ENCODE measurements around the gene PADI2. TPM values are rescaled to one million over a fixed set of nuclear protein-coding genes. Genes with fewer than 3 reads are reported as not detected.

Gene PADI2
- total RNA-seq, 2 donors from 2014 or later = 0.27 to 2.3 TPM

DNA sequence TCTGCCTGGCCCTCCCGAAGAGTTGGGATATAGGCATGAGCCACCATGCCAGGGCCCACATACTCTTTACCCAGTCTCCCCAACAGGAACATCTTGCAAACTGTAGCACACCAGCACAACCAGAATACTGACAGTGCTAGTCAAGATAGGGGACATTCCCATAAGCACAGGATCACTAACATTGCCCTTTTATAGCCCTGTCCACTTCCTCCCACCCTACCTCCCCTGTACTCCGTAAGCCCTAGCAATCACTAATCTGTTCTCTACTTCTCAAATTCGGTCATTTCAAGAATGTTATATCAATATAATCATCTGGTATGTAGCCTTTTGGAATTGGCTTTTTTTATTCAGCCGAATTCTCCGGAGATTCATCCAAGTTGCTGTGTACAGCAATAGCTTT lies 71.3 kb downstream of the PADI2 start:
- H3K27ac ChIP-seq = no peak overlapping the region
- H3K9me3 ChIP-seq = no peaks in the 10 kb centered on the region
- no peak overlapping the region for H3K4me3 ChIP-seq
- DNase-seq (ENCODE audit: low spot score) (no peak), ATAC-seq (ENCODE audit: insufficient number of reproducible peaks, low FRiP score, low read depth) (no peak)
- no peaks in the 10 kb centered on the region for H3K27me3 ChIP-seq (replicated peaks; ENCODE audit: insufficient read depth)
- TF ChIP-seq, protein P1, sequence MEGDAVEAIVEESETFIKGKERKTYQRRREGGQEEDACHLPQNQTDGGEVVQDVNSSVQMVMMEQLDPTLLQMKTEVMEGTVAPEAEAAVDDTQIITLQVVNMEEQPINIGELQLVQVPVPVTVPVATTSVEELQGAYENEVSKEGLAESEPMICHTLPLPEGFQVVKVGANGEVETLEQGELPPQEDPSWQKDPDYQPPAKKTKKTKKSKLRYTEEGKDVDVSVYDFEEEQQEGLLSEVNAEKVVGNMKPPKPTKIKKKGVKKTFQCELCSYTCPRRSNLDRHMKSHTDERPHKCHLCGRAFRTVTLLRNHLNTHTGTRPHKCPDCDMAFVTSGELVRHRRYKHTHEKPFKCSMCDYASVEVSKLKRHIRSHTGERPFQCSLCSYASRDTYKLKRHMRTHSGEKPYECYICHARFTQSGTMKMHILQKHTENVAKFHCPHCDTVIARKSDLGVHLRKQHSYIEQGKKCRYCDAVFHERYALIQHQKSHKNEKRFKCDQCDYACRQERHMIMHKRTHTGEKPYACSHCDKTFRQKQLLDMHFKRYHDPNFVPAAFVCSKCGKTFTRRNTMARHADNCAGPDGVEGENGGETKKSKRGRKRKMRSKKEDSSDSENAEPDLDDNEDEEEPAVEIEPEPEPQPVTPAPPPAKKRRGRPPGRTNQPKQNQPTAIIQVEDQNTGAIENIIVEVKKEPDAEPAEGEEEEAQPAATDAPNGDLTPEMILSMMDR (IDR thresholded peaks at IDR 0.05) = no peak
- H3K4me1 ChIP-seq (ENCODE audit: control insufficient read depth in 1 of 2, low read depth in 2 of 2) = peaks cover 21 to 25% of the 10 kb centered on the region in 2 donors
- H3K36me3 ChIP-seq = peaks cover 22% of the 10 kb centered on the region

DNA sequence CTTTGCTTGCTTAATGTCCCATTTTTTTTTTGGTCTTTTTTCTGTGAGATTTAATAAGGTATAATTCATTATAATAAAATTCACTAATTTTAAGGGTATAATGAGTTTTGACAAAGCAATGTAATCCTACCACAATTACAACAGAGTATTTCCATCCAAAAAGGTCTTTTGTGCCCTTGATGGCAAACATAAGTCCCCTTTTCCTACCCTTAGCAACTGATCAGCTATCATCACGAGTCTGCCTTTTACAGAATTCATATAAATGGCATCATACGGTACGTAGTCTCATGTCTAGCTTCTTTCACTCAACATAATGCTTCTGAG lies 73.0 kb downstream of the PADI2 start:
- TF ChIP-seq, protein P1 (IDR thresholded peaks at IDR 0.05) = no peak
- H3K9me3 ChIP-seq = no peaks in the 10 kb centered on the region
- no peak overlapping the region for H3K27ac ChIP-seq
- DNase-seq (ENCODE audit: low spot score) (no peak), ATAC-seq (ENCODE audit: insufficient number of reproducible peaks, low FRiP score, low read depth) (no peak)
- no peaks in the 10 kb centered on the region for H3K27me3 ChIP-seq (replicated peaks; ENCODE audit: insufficient read depth)
- H3K36me3 ChIP-seq = peaks cover 33% of the 10 kb centered on the region
- H3K4me3 ChIP-seq = no peak overlapping the region
- H3K4me1 ChIP-seq (ENCODE audit: control insufficient read depth in 1 of 2, low read depth in 2 of 2) = peaks cover 10 to 12% of the 10 kb centered on the region in 2 donors

DNA sequence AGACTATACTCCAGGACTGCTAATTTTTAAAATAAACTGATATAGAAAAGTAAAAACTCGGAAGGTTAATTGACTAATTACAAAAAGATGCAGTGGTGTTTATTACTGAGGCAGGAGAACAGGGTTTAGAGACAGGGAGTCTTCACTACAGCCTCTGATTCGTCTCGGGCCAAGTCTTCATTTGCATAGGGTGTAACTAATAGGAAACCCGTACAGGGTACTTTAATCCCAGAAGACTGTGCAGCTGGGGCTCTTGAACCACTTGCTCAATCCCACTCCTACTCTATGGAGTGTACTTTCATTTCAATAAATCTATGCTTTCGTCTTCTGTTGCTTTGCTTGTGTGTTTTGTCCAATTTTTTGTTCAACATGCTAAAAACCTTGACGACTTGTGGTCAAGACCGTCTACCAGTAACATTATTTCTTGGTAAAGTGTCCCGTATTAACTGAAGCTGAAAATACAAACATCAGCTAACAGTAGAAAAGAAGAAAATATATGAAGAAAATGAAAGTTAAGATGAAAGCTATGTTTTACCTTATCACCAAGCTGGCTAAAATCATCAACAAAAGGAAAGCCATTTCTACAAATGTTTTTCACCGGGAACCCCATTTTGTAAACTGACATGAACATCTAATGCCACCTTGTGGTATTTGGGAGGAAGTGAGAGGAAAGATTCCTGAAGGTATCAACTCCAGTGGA lies 73.5 kb downstream of the PADI2 start:
- Histone ChIP-seq H3K4me3 (peak overlapping the region; percentile 61), H3K27ac (peak overlapping the region in 1 of 2 donors; percentile 25), H3K27me3 (replicated peaks; ENCODE audit: insufficient read depth) (no peaks in the 10 kb centered on the region), H3K9me3 (no peaks in the 10 kb centered on the region), H3K36me3 (peaks cover 37% of the 10 kb centered on the region), H3K4me1 (ENCODE audit: control insufficient read depth in 1 of 2, low read depth in 2 of 2) (peaks cover 7 to 8% of the 10 kb centered on the region in 2 donors)
- ATAC-seq (ENCODE audit: insufficient number of reproducible peaks, low FRiP score, low read depth) (no peak), DNase-seq (ENCODE audit: low spot score) (no peak)
- TF ChIP-seq, protein P1 (IDR thresholded peaks at IDR 0.05) = peak; percentile 76

DNA sequence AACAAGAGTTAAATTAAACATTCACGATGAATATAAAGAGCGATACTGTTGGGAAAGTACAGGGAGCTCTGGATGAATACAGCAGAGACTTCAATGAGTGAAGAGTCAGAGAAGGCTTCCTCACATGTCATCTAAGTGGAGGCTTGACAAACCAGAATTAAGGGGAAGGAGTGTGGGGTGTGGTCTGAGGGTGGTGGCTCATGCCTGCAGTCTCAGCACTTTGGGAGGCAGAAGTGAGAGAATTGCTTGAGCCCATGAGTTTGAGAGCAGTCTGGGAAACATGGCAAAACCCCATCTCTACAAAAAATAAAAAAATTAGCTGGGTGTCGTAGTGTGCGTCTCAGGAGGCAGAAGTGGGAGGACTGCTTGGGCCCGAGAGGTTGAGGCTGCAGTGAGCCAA lies 74.1 kb downstream of the PADI2 start:
- TF ChIP-seq, protein P1 (IDR thresholded peaks at IDR 0.05) = no peak
- DNase-seq (ENCODE audit: low spot score) (no peak), ATAC-seq (ENCODE audit: insufficient number of reproducible peaks, low FRiP score, low read depth) (no peak)
- H3K27me3 ChIP-seq (replicated peaks; ENCODE audit: insufficient read depth) = no peaks in the 10 kb centered on the region
- H3K9me3 ChIP-seq = no peaks in the 10 kb centered on the region
- H3K4me1 ChIP-seq (ENCODE audit: control insufficient read depth in 1 of 2, low read depth in 2 of 2) = peaks cover 7 to 8% of the 10 kb centered on the region in 2 donors
- H3K27ac ChIP-seq = no peak overlapping the region
- no peak overlapping the region for H3K4me3 ChIP-seq
- H3K36me3 ChIP-seq = peaks cover 42% of the 10 kb centered on the region

DNA sequence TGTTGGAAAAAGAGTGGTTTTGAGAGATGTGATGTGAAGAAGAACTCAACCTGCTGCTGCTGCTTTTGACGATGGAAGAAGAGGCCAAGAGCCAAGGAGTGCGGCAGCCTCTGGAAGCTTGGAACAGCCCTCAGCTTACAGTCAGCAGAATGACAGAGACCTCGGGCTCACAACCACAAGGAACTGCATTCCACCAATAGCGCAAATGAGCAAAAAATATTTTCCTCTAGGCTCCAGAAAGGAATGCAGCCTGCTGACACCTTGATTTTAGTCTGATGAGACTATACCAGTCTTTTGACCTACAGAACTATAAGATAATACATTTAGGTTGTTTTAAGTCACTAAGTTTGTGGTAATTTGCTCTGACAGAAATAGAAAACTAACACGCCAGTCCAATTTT lies 75.6 kb downstream of the PADI2 start:
- DNase-seq (ENCODE audit: low spot score) (no peak), ATAC-seq (ENCODE audit: insufficient number of reproducible peaks, low FRiP score, low read depth) (no peak)
- no peak overlapping the region for H3K27ac ChIP-seq
- H3K4me3 ChIP-seq = no peak overlapping the region
- no peaks in the 10 kb centered on the region for H3K27me3 ChIP-seq (replicated peaks; ENCODE audit: insufficient read depth)
- H3K4me1 ChIP-seq (ENCODE audit: control insufficient read depth in 1 of 2, low read depth in 2 of 2) = peaks cover 7 to 8% of the 10 kb centered on the region in 2 donors
- TF ChIP-seq, protein P1 (IDR thresholded peaks at IDR 0.05) = no peak
- peaks cover 37% of the 10 kb centered on the region for H3K36me3 ChIP-seq
- no peaks in the 10 kb centered on the region for H3K9me3 ChIP-seq
